HEK293T (cell line): Measurements from ENCODE around the gene KCNJ3.

ENCODE experiments used
- CTCF ChIA-PET: fragments of 350-600 bp; formaldehyde crosslinking; extraction: SDS; loops from one replicate; lab custom pipeline; 2021; ENCODE audit warnings: antibody characterized with exemption, inconsistent platforms; lab: Yijun Ruan, JAX
- POLR2A ChIA-PET: fragments of 350-600 bp; formaldehyde crosslinking; extraction: SDS; loops from one replicate; lab custom pipeline; 2020; ENCODE audit warnings: antibody characterized with exemption, inconsistent platforms; lab: Yijun Ruan, JAX
- DNase-seq: peaks from one replicate; pipeline ENCODE4 v3.0.0; 2012; ENCODE audit warnings: mixed read lengths; ENCODE audit errors: extremely low spot score
- ARNT ChIP-seq: fragments of 450-650 bp; IDR thresholded peaks from 2 replicates; pipeline ENCODE4 v1.6.1; 2017; ENCODE audit warnings: mild to moderate bottlenecking
- BHLHE40 ChIP-seq: fragments of 450-650 bp; IDR thresholded peaks from 2 replicates; pipeline ENCODE4 v1.6.1; 2016; ENCODE audit warnings: mild to moderate bottlenecking, moderate library complexity, borderline replicate concordance
- CTBP1 ChIP-seq: fragments of 450-650 bp; IDR thresholded peaks from 2 replicates; pipeline ENCODE4 v1.6.1; 2016; ENCODE audit warnings: borderline replicate concordance
- ELF4 ChIP-seq: fragments of 450-650 bp; IDR thresholded peaks from 2 replicates; pipeline ENCODE4 v1.6.1; 2017; ENCODE audit warnings: antibody characterized with exemption
- FOXA1 ChIP-seq: fragments of 450-650 bp; IDR thresholded peaks from 2 replicates; pipeline ENCODE4 v1.6.1; 2016; ENCODE audit warnings: mild to moderate bottlenecking
- FOXK2 ChIP-seq: fragments of 450-650 bp; IDR thresholded peaks from 2 replicates; pipeline ENCODE4 v1.6.1; 2016; ENCODE audit warnings: mild to moderate bottlenecking
- FOXM1 ChIP-seq: fragments of 450-650 bp; IDR thresholded peaks from 2 replicates; pipeline ENCODE4 v1.6.1; 2017; ENCODE audit warnings: mild to moderate bottlenecking, borderline replicate concordance
- HDGF ChIP-seq: fragments of 450-650 bp; IDR thresholded peaks from 2 replicates; pipeline ENCODE4 v1.6.1; 2017; ENCODE audit warnings: antibody characterized with exemption, borderline replicate concordance
- L3MBTL2 ChIP-seq: fragments of 450-650 bp; conservative IDR thresholded peaks from 2 replicates; pipeline ENCODE4 v1.6.1; 2016; ENCODE audit warnings: mild to moderate bottlenecking
- LEF1 ChIP-seq: fragments of 450-650 bp; IDR thresholded peaks from 2 replicates; pipeline ENCODE4 v1.6.1; 2017; ENCODE audit warnings: mild to moderate bottlenecking, borderline replicate concordance
- NFRKB ChIP-seq: fragments of 450-650 bp; IDR thresholded peaks from 2 replicates; pipeline ENCODE4 v1.6.1; 2016; ENCODE audit warnings: mild to moderate bottlenecking, moderate library complexity
- SP1 ChIP-seq: fragments of 450-650 bp; IDR thresholded peaks from 2 replicates; pipeline ENCODE4 v1.6.1; 2017
- SUZ12 ChIP-seq: fragments of 450-650 bp; IDR thresholded peaks from 2 replicates; pipeline ENCODE4 v1.6.1; 2016; ENCODE audit warnings: mild to moderate bottlenecking
- TARDBP ChIP-seq: fragments of 450-650 bp; IDR thresholded peaks from 2 replicates; pipeline ENCODE4 v1.6.1; 2016
- ZNF384 ChIP-seq: fragments of 450-650 bp; IDR thresholded peaks from 2 replicates; pipeline ENCODE4 v1.6.1; 2016
- TF ChIP-seq, protein P1 (sequence below): fragments of 450-650 bp; IDR thresholded peaks from 2 replicates; pipeline ENCODE4 v1.6.1; 2016

KCNJ3 gene

DNA sequence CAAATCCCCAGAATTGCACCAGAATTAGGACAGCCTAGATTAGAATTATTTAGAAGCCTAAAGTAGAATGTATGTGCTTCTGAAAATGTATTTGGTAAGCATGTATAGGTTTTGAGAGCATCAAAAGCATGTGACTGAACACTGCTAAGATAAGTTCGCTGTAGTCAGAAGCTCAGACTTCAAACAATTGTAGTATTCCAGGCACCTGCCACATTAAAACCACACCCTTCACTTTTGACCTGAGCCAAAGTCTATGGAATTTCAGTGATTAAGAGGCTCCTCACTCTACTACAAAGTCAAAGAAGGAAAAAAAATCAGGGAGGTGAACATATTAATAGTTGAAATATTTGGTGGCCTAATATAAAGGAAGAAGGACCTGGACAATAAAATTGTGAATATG is 8.2 kb downstream of the KCNJ3 start:
- ChIA-PET CTCF (no interaction called here), POLR2A (no interaction called here)
- TF ChIP-seq HDGF = no peak
- no peak for TF ChIP-seq L3MBTL2
- no peak for TF ChIP-seq SP1
- DNase-seq = no peak

DNA sequence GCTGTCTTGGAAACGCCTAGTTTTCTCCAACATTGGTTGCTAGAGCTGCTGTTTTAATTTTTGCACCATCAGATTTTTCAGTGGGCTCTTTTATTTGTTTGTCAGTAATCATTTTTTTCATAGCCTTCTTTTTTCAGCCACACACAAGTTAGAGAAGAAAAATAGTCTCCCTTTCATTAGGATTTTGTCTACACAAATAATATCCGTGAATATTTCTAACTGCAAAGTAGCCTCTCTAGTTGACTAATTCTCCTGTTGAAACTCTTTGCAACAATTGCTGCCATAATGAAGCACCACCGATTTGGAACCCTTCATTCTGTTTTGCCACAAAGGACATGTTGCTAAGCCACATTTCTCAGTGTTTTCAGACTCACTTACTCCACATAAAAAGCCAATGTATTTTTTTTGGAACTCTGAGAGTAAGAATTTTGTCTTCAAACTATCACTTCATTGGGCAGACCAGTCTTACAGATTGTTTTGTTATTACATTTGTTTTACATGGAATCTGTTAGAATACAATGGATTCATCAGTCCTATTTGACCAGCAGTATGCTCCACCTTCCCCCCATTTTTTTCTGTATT is 9.6 kb downstream of the KCNJ3 start:
- DNase-seq = no peak
- no peak for TF ChIP-seq ELF4
- no peak for TF ChIP-seq NFRKB
- no peak for TF ChIP-seq SUZ12
- TF ChIP-seq L3MBTL2 = no peak
- TF ChIP-seq ARNT = no peak
- no peak for TF ChIP-seq ZNF384
- no peak for TF ChIP-seq CTBP1
- TF ChIP-seq FOXK2 = no peak
- TF ChIP-seq BHLHE40 = no peak
- TF ChIP-seq FOXA1 = no peak
- no peak for TF ChIP-seq TARDBP
- TF ChIP-seq, protein P1, sequence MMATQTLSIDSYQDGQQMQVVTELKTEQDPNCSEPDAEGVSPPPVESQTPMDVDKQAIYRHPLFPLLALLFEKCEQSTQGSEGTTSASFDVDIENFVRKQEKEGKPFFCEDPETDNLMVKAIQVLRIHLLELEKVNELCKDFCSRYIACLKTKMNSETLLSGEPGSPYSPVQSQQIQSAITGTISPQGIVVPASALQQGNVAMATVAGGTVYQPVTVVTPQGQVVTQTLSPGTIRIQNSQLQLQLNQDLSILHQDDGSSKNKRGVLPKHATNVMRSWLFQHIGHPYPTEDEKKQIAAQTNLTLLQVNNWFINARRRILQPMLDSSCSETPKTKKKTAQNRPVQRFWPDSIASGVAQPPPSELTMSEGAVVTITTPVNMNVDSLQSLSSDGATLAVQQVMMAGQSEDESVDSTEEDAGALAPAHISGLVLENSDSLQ = no peak
- no peak for TF ChIP-seq FOXM1
- TF ChIP-seq LEF1 = no peak
- no peak for TF ChIP-seq SP1
- no peak for TF ChIP-seq HDGF
- CTCF ChIA-PET = no interaction called here
- POLR2A ChIA-PET = no interaction called here

DNA sequence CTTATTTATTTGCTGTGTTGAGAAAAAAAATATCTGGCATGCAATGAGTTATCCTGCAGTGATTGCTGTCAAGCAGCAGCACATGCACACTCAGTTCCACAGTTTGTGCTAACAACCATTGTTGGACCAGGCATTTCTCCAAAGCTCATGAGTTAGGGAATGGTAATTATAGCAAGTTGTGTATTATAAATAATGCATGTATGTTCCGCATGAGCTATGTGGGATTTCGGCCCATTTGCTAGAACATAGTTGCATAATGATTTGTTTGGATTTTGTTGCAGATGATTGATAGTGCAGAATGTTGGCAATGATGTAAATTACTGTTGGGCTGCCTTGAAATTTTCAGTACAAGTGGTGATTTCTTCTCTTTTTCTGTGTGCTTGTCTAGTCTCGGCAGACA is 10.7 kb downstream of the KCNJ3 start:
- CTCF ChIA-PET = no interaction called here
- POLR2A ChIA-PET = no interaction called here
- DNase-seq = no peak
- TF ChIP-seq ARNT (no peak), SP1 (no peak), ELF4 (no peak), CTBP1 (no peak), TARDBP (no peak), BHLHE40 (no peak), SUZ12 (no peak), LEF1 (no peak), FOXM1 (no peak), NFRKB (no peak), HDGF (no peak), FOXA1 (no peak), L3MBTL2 (no peak)
- TF ChIP-seq, protein P1 = no peak

DNA sequence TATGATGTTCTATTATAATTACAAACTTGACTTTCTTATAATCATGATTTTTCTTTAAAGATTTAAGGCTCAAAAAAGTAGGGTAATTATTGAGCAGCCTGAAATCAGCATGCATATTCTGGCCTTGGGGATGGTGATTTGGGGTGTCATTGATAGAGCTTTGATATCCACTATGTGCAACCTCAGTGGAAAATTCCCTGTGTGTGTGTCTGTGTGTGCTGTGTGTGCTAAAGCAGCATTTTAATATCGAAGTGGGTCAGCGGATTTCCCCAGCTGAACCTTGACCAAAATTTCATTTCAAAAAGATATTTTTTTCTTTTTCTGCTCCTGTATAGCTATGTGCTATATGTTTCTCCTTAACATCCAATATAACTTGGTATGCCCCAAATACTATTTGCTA is 11.6 kb downstream of the KCNJ3 start:
- DNase-seq = no peak
- TF ChIP-seq ARNT (no peak), SUZ12 (no peak), BHLHE40 (no peak), L3MBTL2 (no peak)
- ChIA-PET CTCF (no interaction called here), POLR2A (no interaction called here)

DNA sequence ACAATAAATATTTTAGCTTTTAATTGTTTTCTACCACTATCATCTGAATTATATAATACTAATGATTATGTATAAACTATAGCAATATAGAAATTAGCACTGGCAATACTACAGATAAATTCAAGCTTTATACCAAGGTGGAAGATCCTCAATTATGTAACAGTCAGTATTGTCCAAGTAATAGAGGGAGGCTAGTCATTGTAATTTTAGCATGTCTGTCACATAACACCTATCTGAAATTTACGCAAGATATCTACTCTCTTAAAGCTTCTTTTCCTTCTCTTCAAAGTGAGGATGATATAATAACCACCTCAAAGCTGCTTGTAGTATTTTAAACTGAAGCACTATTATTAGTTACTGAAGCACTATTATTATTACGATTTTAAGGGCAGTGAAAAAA is 12.2 kb downstream of the KCNJ3 start:
- no peak for DNase-seq
- TF ChIP-seq HDGF (no peak), SUZ12 (no peak)
- CTCF ChIA-PET = no interaction called here
- POLR2A ChIA-PET = no interaction called here

DNA sequence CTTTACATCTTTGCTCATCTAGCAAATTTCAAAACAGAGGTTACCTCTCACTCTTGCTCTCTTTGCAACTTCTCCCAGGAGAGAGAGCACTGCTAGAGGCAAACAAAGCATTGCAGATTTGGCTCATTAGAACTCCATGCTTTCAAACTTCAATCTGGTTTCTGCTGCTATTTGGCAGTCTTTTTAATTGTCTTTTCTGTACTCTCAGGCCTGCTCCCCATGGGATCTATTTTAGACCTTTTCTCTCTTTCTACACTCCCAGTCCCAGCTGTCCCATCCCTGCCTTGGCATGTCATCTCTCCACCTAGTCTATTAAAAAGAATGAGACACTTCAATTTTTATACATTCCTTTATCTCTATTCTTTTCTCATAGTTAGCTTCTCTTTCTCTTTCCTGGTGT is 15.2 kb downstream of the KCNJ3 start:
- CTCF ChIA-PET = no interaction called here
- POLR2A ChIA-PET = no interaction called here
- no peak for TF ChIP-seq L3MBTL2
- TF ChIP-seq, protein P1 = no peak
- no peak for TF ChIP-seq SP1
- no peak for TF ChIP-seq ARNT
- TF ChIP-seq HDGF = no peak
- TF ChIP-seq NFRKB = no peak
- no peak for TF ChIP-seq TARDBP
- TF ChIP-seq ELF4 = no peak
- TF ChIP-seq LEF1 = no peak
- TF ChIP-seq FOXK2 = no peak
- no peak for TF ChIP-seq CTBP1
- no peak for TF ChIP-seq ZNF384
- no peak for TF ChIP-seq FOXM1
- TF ChIP-seq BHLHE40 = no peak
- TF ChIP-seq SUZ12 = no peak
- no peak for DNase-seq

DNA sequence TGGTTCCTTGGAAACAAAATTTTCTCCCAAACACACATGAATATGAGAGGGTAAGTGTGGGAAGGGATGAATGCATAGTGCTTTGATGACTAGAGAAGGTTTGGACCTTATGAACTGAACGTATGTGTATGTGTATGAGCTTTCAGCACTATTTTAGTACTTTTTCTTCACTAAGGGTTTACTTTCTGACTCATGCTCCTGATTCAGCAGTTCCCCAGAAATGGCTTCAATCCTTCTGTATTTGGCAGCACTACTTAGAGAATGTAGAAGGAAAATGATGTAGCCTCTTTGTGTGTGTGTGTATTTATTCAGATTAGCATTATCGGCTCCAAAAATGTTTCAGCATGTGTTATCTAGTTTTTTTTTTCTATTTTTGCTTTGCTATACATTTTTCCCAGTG is 22.2 kb downstream of the KCNJ3 start:
- POLR2A ChIA-PET = no interaction called here
- TF ChIP-seq, protein P1 = no peak
- no peak for TF ChIP-seq ARNT
- TF ChIP-seq FOXK2 = no peak
- TF ChIP-seq FOXM1 = no peak
- no peak for TF ChIP-seq CTBP1
- no peak for TF ChIP-seq LEF1
- TF ChIP-seq ZNF384 = no peak
- CTCF ChIA-PET = no interaction called here
- no peak for DNase-seq
